ENCODE measurements around the gene SERPINA3. TPM values are rescaled to one million over a fixed set of nuclear protein-coding genes. Genes with fewer than 3 reads are reported as not detected.

The SERPINA3 gene
- total RNA-seq, 1 donor from 2014 or later = 33.9 TPM

DNA sequence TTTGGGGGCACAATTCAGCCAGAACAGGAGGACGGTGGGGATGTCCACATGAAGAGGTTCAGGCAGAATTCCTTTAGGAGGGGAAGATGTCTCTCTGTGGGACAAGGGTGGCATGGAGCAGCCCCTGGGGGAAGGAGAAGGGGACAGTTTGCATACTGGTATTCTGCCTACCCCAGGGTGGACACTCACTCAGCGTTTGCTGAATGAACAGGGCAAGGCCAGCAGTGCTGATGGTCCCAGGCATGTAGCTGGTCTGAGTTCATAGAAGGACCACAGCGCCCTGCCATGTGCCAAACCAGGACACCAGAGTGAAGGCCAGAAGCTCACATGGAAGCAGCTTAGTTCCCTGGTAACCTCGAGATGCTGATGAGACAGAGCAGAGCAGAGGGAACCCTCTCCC lies 25.6 kb upstream of the SERPINA3 start:
- TF ChIP-seq, protein P1, sequence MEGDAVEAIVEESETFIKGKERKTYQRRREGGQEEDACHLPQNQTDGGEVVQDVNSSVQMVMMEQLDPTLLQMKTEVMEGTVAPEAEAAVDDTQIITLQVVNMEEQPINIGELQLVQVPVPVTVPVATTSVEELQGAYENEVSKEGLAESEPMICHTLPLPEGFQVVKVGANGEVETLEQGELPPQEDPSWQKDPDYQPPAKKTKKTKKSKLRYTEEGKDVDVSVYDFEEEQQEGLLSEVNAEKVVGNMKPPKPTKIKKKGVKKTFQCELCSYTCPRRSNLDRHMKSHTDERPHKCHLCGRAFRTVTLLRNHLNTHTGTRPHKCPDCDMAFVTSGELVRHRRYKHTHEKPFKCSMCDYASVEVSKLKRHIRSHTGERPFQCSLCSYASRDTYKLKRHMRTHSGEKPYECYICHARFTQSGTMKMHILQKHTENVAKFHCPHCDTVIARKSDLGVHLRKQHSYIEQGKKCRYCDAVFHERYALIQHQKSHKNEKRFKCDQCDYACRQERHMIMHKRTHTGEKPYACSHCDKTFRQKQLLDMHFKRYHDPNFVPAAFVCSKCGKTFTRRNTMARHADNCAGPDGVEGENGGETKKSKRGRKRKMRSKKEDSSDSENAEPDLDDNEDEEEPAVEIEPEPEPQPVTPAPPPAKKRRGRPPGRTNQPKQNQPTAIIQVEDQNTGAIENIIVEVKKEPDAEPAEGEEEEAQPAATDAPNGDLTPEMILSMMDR (IDR thresholded peaks at IDR 0.05; ENCODE audit: insufficient read depth, low read length, poor library complexity, severe bottlenecking) = no peak

DNA sequence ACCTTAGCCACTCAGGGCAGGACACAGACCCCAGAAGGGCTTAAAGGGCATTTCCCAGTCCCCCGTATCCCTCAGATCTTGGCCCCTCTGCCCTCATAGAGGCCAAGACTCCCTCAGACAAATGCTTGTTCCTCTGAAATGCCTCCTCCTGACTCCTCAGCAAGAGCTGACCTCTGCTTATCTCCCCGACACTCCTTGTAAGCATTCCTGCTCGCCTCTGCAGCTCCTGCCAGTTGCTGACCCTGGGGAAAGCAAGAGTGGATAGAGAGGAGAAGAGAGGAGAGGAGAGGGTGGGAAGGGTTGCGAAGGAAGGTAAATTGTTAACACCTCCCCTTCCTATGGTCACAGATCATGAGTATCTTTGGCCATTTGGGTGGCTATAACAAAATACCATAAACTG lies 23.9 kb upstream of the SERPINA3 start:
- H3K4me3 ChIP-seq (ENCODE audit: low read depth, low read length) = no peak overlapping the region
- no peak for DNase-seq (ENCODE audit: low read depth)
- TF ChIP-seq, protein P1 (IDR thresholded peaks at IDR 0.05; ENCODE audit: insufficient read depth, low read length, poor library complexity, severe bottlenecking) = no peak
- H3K36me3 ChIP-seq (ENCODE audit: control insufficient read depth, insufficient read depth, low read length) = no peaks in the 10 kb centered on the region
- H3K27me3 ChIP-seq (ENCODE audit: control insufficient read depth, insufficient read depth, low read length) = no peaks in the 10 kb centered on the region

More for the DNA sequence above, 25.6 kb upstream of the SERPINA3 start:
- no peak for DNase-seq (ENCODE audit: low read depth)
- Histone ChIP-seq H3K27me3 (ENCODE audit: control insufficient read depth, insufficient read depth, low read length) (no peaks in the 10 kb centered on the region), H3K4me3 (ENCODE audit: low read depth, low read length) (no peak overlapping the region), H3K36me3 (ENCODE audit: control insufficient read depth, insufficient read depth, low read length) (no peaks in the 10 kb centered on the region)

DNA sequence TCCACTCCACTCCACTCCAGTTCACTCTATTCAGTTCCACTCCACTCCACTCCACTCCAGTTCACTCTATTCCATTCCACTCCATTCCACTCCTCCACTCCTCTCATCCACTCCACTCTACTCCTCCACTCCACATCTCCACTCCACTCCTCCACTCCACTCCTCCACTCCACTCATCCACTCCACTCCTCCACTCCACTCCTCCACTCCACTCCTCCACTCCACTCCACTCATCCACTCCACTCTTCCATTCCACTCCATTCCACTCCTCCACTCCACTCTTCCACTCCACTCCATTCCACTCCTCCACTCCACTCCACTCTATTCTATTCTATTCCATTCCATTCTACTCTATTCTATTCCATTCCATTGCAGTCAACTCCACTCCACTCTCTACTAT lies 21.1 kb upstream of the SERPINA3 start:
- Histone ChIP-seq H3K4me3 (ENCODE audit: low read depth, low read length) (no peak overlapping the region), H3K27me3 (ENCODE audit: control insufficient read depth, insufficient read depth, low read length) (no peaks in the 10 kb centered on the region), H3K36me3 (ENCODE audit: control insufficient read depth, insufficient read depth, low read length) (no peaks in the 10 kb centered on the region)
- DNase-seq (ENCODE audit: low read depth) = no peak
- TF ChIP-seq, protein P1 (IDR thresholded peaks at IDR 0.05; ENCODE audit: insufficient read depth, low read length, poor library complexity, severe bottlenecking) = no peak

DNA sequence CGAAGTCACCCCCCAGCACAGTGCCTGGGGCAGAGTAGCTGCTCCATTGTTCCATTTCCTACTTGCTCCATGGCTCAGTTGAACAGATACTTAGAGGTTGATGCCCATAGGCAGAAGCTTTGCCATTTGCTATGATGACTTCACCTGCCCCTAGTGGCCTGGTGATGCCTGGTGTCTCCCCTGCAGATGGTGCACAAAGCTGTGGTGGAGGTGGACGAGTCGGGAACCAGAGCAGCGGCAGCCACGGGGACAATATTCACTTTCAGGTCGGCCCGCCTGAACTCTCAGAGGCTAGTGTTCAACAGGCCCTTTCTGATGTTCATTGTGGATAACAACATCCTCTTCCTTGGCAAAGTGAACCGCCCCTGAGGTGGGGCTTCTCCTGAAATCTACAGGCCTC lies 20.3 kb upstream of the SERPINA3 start:
- no peak for DNase-seq (ENCODE audit: low read depth)
- Histone ChIP-seq H3K27me3 (ENCODE audit: control insufficient read depth, insufficient read depth, low read length) (no peaks in the 10 kb centered on the region), H3K4me3 (ENCODE audit: low read depth, low read length) (no peak overlapping the region), H3K36me3 (ENCODE audit: control insufficient read depth, insufficient read depth, low read length) (no peaks in the 10 kb centered on the region)
- TF ChIP-seq, protein P1 (IDR thresholded peaks at IDR 0.05; ENCODE audit: insufficient read depth, low read length, poor library complexity, severe bottlenecking) = no peak

DNA sequence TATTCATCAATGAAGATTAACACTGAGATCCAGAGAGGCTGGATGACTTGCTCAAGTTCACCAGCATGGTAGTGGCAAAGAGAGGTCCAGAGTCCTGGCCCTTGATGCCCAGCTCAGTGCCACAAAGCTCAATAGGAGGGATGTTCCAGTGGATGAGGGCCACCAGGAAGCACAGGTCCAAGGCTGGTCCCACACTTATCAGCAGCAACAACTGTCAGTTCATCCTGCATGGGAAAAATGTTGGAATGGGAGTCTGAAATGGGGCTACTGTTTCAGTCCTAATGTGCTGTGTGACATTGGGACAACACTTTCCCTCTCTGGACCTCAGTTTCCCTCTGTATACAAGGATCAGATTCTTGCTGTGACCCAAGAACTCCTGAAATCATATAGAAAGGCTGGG lies 19.7 kb upstream of the SERPINA3 start:
- DNase-seq (ENCODE audit: low read depth) = no peak
- Histone ChIP-seq H3K36me3 (ENCODE audit: control insufficient read depth, insufficient read depth, low read length) (no peaks in the 10 kb centered on the region), H3K4me3 (ENCODE audit: low read depth, low read length) (no peak overlapping the region), H3K27me3 (ENCODE audit: control insufficient read depth, insufficient read depth, low read length) (no peaks in the 10 kb centered on the region)
- TF ChIP-seq, protein P1 (IDR thresholded peaks at IDR 0.05; ENCODE audit: insufficient read depth, low read length, poor library complexity, severe bottlenecking) = no peak

DNA sequence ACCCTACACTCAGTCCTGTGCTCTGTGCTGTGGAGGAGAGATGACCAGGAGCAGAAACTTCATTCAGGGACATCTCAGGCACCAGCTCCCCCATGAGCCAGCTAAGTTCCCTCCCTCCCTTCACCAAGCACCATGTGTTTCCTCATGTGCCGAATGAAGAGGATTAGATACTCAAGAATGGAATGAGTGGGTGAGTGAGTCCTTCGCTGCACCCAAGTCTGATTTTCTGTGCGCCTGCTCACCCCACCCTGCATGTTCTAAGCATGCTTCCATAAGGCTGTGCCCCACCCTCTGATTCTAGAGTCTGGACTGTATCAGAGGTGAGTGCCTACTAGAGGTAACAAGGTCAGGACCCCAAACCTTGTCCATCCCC lies 18.8 kb upstream of the SERPINA3 start:
- H3K36me3 ChIP-seq (ENCODE audit: control insufficient read depth, insufficient read depth, low read length) = no peaks in the 10 kb centered on the region
- no peaks in the 10 kb centered on the region for H3K27me3 ChIP-seq (ENCODE audit: control insufficient read depth, insufficient read depth, low read length)
- TF ChIP-seq, protein P1 (IDR thresholded peaks at IDR 0.05; ENCODE audit: insufficient read depth, low read length, poor library complexity, severe bottlenecking) = no peak
- no peak for DNase-seq (ENCODE audit: low read depth)
- no peak overlapping the region for H3K4me3 ChIP-seq (ENCODE audit: low read depth, low read length)
